Tibial artery (tissue), 4 donors: ENCODE results near the gene CTIF.

Experiments used
- DNase-seq, 2 donors: peaks; one replicate each; pipeline ENCODE4 v3.0.0-alpha.2; 2019
- H3K27ac ChIP-seq, 2 donors: fragments of 200-600 bp; sonication (generic) in 1 of 2; 1 replicate in 1 of 2; 2 replicates in 1 of 2; pipeline ENCODE4 v1.5.1; 2018 to 2019; ENCODE audit warnings: mild to moderate bottlenecking in 1 of 2
- H3K27me3 ChIP-seq, 2 donors: fragments of 200-600 bp; sonication (generic) in 1 of 2; one replicate each; pipeline versions ENCODE4 v1.5.1 to v1.6.0; 2016 to 2019
- H3K36me3 ChIP-seq, 3 donors: fragments of 200-600 bp; sonication (generic) in 2 of 3; one replicate each; pipeline ENCODE4 v1.5.1; 2016 to 2019; ENCODE audit warnings: mild to moderate bottlenecking in 2 of 3
- H3K4me1 ChIP-seq, 4 donors: fragments of 200-600 bp; sonication (generic) in 2 of 4; 1 replicate in 3 of 4; 2 replicates in 1 of 4; pipeline ENCODE4 v1.5.1; 2016 to 2019
- H3K4me3 ChIP-seq, 2 donors: fragments of 200-600 bp; sonication (generic) in 1 of 2; 1 replicate in 1 of 2; 2 replicates in 1 of 2; pipeline ENCODE4 v1.5.1; 2018 to 2019; ENCODE audit warnings: mild to moderate bottlenecking in 2 of 2
- H3K9me3 ChIP-seq, 3 donors: fragments of 200-600 bp; sonication (generic) in 1 of 3; one replicate each; pipeline ENCODE4 v1.5.1; 2016 to 2019
- intact Hi-C: fragments of 100-400 bp; cut with DNase I; formaldehyde crosslinking; loops from one replicate; pipeline ENCODE4 v1.15.0; 2023; ENCODE audit warnings: low total_unique reads
- TF ChIP-seq, protein P1 (sequence below), 2 experiments: fragments of 200-600 bp in 1 of 2; fragments of 450-650 bp in 1 of 2; IDR thresholded peaks; one replicate each; pipeline ENCODE4 v1.5.1; 2017 to 2019; ENCODE audit warnings: antibody characterized with exemption in 2 of 2, mild to moderate bottlenecking in 1 of 2, moderate library complexity in 1 of 2

The CTIF gene

DNA sequence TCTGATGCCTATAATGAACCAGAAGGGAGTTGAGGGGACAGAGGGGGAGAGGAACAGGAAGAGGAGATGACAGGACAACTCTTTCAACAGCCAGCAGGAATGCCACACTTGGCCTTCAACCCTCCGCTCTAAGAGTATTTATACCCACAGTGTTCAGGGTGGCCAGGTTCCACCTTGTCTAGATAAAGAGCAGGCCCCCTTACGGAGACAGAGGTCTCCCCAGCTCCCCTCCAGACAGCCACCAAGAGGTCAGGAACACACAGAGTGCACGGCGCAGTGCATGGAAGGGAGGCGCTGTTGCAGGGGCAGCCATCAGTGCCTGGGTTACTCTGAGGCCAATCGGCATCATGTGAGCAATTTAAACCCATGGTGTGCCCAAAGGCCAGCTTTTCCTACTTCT, 235.0 kb downstream of the CTIF start:
- TF ChIP-seq, protein P1, sequence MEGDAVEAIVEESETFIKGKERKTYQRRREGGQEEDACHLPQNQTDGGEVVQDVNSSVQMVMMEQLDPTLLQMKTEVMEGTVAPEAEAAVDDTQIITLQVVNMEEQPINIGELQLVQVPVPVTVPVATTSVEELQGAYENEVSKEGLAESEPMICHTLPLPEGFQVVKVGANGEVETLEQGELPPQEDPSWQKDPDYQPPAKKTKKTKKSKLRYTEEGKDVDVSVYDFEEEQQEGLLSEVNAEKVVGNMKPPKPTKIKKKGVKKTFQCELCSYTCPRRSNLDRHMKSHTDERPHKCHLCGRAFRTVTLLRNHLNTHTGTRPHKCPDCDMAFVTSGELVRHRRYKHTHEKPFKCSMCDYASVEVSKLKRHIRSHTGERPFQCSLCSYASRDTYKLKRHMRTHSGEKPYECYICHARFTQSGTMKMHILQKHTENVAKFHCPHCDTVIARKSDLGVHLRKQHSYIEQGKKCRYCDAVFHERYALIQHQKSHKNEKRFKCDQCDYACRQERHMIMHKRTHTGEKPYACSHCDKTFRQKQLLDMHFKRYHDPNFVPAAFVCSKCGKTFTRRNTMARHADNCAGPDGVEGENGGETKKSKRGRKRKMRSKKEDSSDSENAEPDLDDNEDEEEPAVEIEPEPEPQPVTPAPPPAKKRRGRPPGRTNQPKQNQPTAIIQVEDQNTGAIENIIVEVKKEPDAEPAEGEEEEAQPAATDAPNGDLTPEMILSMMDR (IDR thresholded peaks at IDR 0.05), result no peak
- Histone ChIP-seq H3K27me3 (no peaks in the 10 kb centered on the region), H3K9me3 (no peaks in the 10 kb centered on the region), H3K4me1 (peaks cover 9 to 61% (median 34%) of the 10 kb centered on the region in 4 donors), H3K27ac (no peak overlapping the region), H3K4me3 (no peak overlapping the region), H3K36me3 (peaks cover 0 to 34% (median 18%) of the 10 kb centered on the region in 3 donors)
- DNase-seq, result no peak
- intact Hi-C loops, result loop anchor here (5.0 to 10.0 kb wide), 4 partner anchors 97 to 641 kb away; no protein-coding TSS in a partner anchor

DNA sequence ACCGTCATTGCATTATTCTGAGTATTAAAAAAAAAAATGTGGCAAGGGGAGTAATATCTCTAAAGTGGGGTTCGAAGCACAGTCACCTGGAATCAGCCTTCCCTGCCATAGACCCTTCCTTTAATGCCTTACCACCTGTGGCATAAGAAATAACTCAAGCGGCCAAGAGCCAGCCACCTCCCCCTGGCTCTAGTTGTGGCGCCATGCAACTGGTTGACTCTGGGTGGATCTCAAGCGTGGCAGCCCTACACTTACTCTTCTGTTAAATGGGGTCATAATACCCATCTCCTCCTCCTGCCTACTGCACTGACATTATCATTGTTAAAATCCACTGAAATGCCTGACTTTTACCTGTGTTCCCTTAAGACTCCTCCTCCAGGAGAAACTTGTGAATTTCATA, 236.1 kb downstream of the CTIF start:
- H3K27me3 ChIP-seq, result no peaks in the 10 kb centered on the region
- intact Hi-C loops, result loop anchor here (5.0 to 10.0 kb wide), 4 partner anchors 98 to 640 kb away; no protein-coding TSS in a partner anchor
- H3K27ac ChIP-seq, result no peak overlapping the region
- H3K36me3 ChIP-seq, result peaks cover 0 to 34% (median 17%) of the 10 kb centered on the region in 3 donors
- no peaks in the 10 kb centered on the region for H3K9me3 ChIP-seq
- H3K4me3 ChIP-seq, result no peak overlapping the region
- H3K4me1 ChIP-seq, result peaks cover 12 to 61% (median 41%) of the 10 kb centered on the region in 4 donors
- TF ChIP-seq, protein P1 (IDR thresholded peaks at IDR 0.05), result no peak
- DNase-seq, result no peak

DNA sequence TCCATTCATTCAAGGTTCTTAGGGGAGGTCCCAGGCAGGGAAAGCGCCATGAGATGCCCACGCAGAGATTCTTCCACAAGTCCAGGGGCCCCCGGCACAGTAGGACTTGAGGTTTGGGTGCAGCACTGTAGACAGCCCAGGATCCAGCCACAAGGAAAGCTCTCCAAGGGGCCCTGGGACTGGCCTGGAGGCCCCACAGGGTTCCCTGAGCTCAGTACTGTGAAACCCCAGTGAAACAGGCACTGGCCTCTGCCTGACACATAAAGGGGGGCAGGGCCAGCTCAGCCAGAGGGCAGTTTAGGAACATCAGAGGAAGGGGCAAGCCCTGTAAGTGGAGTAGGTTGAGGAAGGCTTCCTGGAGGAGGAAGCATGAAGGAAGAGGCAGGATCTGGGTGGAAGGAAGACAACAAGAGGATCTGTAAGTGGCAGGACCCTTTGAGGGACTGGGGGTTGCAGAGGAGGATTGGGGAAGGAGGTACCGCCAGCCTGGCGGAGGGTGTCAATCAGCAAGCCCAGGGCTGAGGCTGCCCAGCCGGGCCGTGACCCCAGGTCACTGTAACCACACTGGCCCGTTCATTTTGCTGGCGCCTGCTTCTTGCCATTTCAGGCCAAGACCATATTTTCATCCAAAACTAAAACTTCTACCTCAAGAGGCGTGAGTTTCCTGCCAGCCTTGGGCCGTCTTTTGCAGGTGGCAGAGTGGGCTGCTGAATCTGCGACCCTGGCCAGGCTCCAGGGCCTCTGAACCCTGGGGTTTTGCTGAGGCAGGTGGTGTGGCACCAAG, 236.7 kb downstream of the CTIF start:
- TF ChIP-seq, protein P1 (IDR thresholded peaks at IDR 0.05), result no peak
- intact Hi-C loops, result loop anchor here (10.0 kb wide), 3 partner anchors 269 to 639 kb away; no protein-coding TSS in a partner anchor
- DNase-seq, result no peak
- no peaks in the 10 kb centered on the region for H3K27me3 ChIP-seq
- H3K9me3 ChIP-seq, result no peaks in the 10 kb centered on the region
- H3K4me1 ChIP-seq, result peaks cover 14 to 61% (median 46%) of the 10 kb centered on the region in 4 donors
- H3K27ac ChIP-seq, result peak overlapping the region in 1 of 2 donors; percentile 6
- no peak overlapping the region for H3K4me3 ChIP-seq
- H3K36me3 ChIP-seq, result peaks cover 0 to 34% (median 11%) of the 10 kb centered on the region in 3 donors

DNA sequence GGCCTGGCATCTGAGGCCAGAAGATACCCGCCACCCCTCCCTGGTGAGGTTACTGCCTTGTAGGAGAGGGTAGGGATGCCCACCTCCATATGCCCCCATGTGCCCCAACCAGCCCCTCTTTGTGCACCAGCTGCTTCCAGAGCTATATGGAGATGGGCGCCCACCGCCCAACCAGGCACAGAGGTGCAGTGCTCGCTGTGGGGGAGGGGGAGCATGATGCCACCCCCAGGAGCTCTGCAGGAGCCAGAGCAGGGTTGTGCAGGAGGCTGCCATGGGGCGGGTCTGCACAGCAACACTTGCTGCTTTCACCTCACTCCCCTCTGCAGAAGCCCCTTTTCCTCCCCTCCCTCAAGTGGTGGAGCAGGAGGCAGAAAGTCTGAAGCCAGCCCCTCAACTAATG, 237.3 kb downstream of the CTIF start:
- no peak for DNase-seq
- Histone ChIP-seq H3K27me3 (no peaks in the 10 kb centered on the region), H3K4me3 (no peak overlapping the region), H3K27ac (peak overlapping the region in 1 of 2 donors; percentile 92), H3K4me1 (peaks cover 14 to 63% (median 51%) of the 10 kb centered on the region in 4 donors), H3K9me3 (no peaks in the 10 kb centered on the region), H3K36me3 (peaks cover 0 to 34% (median 11%) of the 10 kb centered on the region in 3 donors)
- intact Hi-C loops, result loop anchor here (10.0 kb wide), 3 partner anchors 269 to 639 kb away; no protein-coding TSS in a partner anchor
- TF ChIP-seq, protein P1 (IDR thresholded peaks at IDR 0.05), result no peak

DNA sequence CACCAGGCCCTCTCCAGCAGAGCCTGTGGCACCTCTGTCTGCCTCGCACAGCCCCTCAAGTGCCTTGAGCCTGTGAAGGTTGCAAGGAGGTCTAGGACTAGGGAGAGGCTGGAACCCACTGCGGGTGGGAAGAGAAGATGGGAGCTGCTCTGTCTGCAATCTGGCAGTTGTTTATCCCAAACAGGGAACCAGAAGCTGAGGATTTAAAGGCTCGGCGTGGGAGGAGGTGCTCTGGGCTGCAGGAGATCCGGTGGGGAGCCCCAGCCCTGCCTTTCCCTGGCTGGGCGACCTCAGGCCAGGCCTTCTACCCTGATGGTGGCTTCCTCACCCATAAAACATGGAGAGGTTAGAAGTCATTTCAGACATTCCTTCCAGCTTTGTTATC, 237.8 kb downstream of the CTIF start:
- Histone ChIP-seq H3K9me3 (no peaks in the 10 kb centered on the region), H3K4me1 (peaks cover 14 to 63% (median 51%) of the 10 kb centered on the region in 4 donors), H3K36me3 (peaks cover 0 to 34% (median 11%) of the 10 kb centered on the region in 3 donors), H3K27ac (peak overlapping the region; percentile 81 to 92), H3K4me3 (no peak overlapping the region), H3K27me3 (no peaks in the 10 kb centered on the region)
- TF ChIP-seq, protein P1 (IDR thresholded peaks at IDR 0.05), result no peak
- no peak for DNase-seq
- intact Hi-C loops, result loop anchor here (10.0 kb wide), 3 partner anchors 268 to 638 kb away; no protein-coding TSS in a partner anchor
